ENCODE results near the gene ATG9B. TPM values are rescaled to one million over a fixed set of nuclear protein-coding genes. Genes with fewer than 3 reads are reported as not detected.

The ATG9B gene
- total RNA-seq, 4 donors from 2014 or later: 0.42 TPM; not detected in 3

DNA sequence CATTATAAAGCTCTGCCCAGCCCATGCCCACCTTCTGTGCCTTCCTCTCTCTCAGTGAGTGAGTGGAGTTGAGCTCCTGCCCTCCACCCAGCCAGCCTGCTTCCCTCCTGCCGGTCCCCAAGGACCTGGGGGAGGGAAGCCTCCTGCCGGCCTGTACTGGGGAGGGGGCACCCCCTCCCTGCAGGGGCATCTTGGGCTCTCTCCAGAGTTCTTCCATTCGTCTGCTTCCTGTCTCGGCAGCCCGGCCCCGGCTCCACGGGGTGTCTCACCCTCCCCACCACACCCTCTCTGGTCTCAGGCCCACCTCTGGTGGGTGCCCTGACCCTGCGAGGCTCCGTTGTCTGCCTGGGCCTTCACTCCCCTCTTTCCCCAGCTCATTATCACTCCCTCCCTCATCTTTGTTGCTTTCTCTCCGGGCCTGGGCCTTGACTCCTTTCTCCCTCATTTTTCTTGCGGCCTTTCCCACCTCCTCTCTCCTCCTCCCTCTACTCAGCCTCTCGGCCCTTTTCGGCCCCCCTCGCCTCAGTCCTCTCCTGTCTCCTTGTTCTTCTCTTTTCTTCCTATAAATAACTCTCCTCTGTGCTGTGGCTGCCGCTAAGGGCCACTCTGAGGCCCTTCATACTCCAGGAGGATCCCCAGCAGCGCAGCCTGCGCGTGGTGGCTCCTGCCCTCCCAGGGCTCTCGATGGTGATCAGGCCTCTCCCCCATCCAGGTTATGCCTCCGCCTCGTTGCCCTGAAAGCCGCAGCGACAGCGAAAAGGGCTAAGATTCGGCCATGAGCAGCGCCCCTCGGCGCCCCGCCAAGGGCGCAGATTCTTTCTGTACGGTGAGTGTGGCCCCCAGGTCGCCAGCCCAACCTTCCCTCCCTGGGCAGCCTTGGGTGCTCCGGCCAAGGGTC, 37.2 kb upstream of the ATG9B start:
- Histone ChIP-seq H3K9me3 (no peaks in the 10 kb centered on the region), H3K4me3 (peak overlapping the region; percentile 72 to 94 (median 90)), H3K27me3 (no peaks in the 10 kb centered on the region), H3K4me1 (peaks cover 56 to 68% (median 67%) of the 10 kb centered on the region in 4 donors), H3K27ac (replicated peaks in 1 of 4) (peak overlapping the region; percentile 92 to 95 (median 93)), H3K36me3 (peaks cover 21 to 29% (median 27%) of the 10 kb centered on the region in 4 donors)
- intact Hi-C loops (cut with DNase I): loop anchor here (5.0 kb wide), 2 partner anchors 34 to 51 kb away; partner anchors contain the start of gene ABCB8
- DNase-seq (ENCODE audit: extremely low spot score): no peak
- 54% methylated on average over 33 of the region's 33 CpGs for WGBS
- TF ChIP-seq POLR2AphosphoS5 (IDR thresholded peaks at IDR 0.05) (no peak), EP300 (IDR thresholded peaks at IDR 0.05) (no peak), POLR2A (IDR thresholded peaks at IDR 0.05; ENCODE audit: low read depth) (no peak)

DNA sequence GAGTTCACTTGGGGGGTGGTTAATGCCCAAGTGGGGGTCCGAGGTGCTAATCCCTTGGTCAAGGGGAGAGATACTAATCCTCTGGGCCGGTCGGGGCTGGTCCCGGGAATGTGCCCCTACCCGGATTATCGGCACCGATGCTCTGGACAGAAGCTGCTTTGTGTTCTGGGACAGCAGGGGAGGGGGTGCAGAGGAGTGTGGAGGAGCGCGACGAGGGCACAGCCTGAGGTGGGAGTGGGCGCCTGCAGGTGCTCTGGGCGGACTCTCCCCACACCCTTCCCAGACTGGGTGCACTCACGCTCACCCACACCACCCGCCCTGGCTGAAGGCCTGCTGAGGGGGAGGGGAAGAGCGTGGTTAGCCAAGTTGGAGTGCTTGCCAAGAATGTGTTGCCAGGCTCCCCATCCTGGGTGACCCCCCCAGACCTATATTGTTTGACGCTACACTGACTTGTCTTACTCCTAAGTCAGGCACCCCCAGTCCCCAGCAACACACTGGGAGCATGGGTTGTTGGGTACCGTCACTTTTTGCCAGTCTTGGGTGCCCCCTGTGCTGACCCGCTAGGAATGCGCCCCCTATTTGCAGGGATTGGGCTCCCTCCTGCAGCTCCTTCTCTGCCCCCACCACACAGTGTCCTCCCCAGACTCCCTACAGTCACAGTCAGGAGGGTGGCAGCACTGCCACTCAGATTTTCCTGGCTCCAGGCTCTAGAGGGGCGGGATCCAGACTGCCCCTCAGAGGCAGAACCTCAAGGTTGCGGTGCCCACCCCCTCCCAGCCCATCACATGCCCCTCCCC, 36.3 kb upstream of the ATG9B start:
- Histone ChIP-seq H3K9me3 (no peaks in the 10 kb centered on the region), H3K27ac (replicated peaks in 1 of 4) (peak overlapping the region; percentile 92 to 95 (median 93)), H3K4me1 (peaks cover 56 to 70% (median 68%) of the 10 kb centered on the region in 4 donors), H3K4me3 (peak overlapping the region; percentile 72 to 94 (median 90)), H3K27me3 (no peaks in the 10 kb centered on the region), H3K36me3 (peaks cover 13 to 21% (median 18%) of the 10 kb centered on the region in 4 donors)
- intact Hi-C loops (cut with DNase I): loop anchor here (5.0 kb wide), 2 partner anchors 33 to 52 kb away; partner anchors contain the start of gene ABCB8
- WGBS: 7% methylated on average over 18 of the region's 21 CpGs
- TF ChIP-seq, protein P1, sequence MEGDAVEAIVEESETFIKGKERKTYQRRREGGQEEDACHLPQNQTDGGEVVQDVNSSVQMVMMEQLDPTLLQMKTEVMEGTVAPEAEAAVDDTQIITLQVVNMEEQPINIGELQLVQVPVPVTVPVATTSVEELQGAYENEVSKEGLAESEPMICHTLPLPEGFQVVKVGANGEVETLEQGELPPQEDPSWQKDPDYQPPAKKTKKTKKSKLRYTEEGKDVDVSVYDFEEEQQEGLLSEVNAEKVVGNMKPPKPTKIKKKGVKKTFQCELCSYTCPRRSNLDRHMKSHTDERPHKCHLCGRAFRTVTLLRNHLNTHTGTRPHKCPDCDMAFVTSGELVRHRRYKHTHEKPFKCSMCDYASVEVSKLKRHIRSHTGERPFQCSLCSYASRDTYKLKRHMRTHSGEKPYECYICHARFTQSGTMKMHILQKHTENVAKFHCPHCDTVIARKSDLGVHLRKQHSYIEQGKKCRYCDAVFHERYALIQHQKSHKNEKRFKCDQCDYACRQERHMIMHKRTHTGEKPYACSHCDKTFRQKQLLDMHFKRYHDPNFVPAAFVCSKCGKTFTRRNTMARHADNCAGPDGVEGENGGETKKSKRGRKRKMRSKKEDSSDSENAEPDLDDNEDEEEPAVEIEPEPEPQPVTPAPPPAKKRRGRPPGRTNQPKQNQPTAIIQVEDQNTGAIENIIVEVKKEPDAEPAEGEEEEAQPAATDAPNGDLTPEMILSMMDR (IDR thresholded peaks at IDR 0.05): no peak
- no peak for TF ChIP-seq POLR2A (IDR thresholded peaks at IDR 0.05; ENCODE audit: low read depth)
- no peak for TF ChIP-seq EP300 (IDR thresholded peaks at IDR 0.05)
- peak; percentile 34 to 38 for TF ChIP-seq POLR2AphosphoS5 (IDR thresholded peaks at IDR 0.05)
- DNase-seq (ENCODE audit: extremely low spot score): no peak

DNA sequence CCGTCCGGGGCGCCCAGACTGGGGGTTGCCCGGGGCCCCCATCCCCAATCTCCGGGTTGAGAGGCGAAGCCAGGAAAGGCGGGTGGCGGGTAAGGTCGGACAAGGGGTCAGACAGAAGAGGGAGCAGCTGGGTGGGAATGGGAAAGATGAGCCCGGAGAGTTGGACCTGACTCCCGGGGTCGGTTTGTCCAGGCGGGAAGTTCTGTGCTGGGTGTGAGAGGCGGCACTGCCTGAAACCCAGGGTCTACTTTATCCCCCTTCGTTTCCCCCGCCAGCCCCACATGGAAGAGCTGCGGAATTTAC, 35.8 kb upstream of the ATG9B start:
- peaks cover 54 to 70% (median 68%) of the 10 kb centered on the region in 4 donors for H3K4me1 ChIP-seq
- no peak for DNase-seq (ENCODE audit: extremely low spot score)
- H3K4me3 ChIP-seq: peak overlapping the region; percentile 72 to 94 (median 90)
- WGBS: 2% methylated on average over 16 of the region's 17 CpGs
- intact Hi-C loops (cut with DNase I): loop anchor here (5.0 kb wide), 2 partner anchors 33 to 52 kb away; partner anchors contain the start of gene ABCB8
- peak overlapping the region; percentile 92 to 95 (median 93) for H3K27ac ChIP-seq (replicated peaks in 1 of 4)
- H3K36me3 ChIP-seq: peaks cover 8 to 15% (median 13%) of the 10 kb centered on the region in 4 donors
- H3K27me3 ChIP-seq: no peaks in the 10 kb centered on the region
- no peak for TF ChIP-seq POLR2AphosphoS5 (IDR thresholded peaks at IDR 0.05)
- no peak for TF ChIP-seq POLR2A (IDR thresholded peaks at IDR 0.05; ENCODE audit: low read depth)
- no peak for TF ChIP-seq EP300 (IDR thresholded peaks at IDR 0.05)
- TF ChIP-seq, protein P1 (IDR thresholded peaks at IDR 0.05): no peak
- H3K9me3 ChIP-seq: no peaks in the 10 kb centered on the region

DNA sequence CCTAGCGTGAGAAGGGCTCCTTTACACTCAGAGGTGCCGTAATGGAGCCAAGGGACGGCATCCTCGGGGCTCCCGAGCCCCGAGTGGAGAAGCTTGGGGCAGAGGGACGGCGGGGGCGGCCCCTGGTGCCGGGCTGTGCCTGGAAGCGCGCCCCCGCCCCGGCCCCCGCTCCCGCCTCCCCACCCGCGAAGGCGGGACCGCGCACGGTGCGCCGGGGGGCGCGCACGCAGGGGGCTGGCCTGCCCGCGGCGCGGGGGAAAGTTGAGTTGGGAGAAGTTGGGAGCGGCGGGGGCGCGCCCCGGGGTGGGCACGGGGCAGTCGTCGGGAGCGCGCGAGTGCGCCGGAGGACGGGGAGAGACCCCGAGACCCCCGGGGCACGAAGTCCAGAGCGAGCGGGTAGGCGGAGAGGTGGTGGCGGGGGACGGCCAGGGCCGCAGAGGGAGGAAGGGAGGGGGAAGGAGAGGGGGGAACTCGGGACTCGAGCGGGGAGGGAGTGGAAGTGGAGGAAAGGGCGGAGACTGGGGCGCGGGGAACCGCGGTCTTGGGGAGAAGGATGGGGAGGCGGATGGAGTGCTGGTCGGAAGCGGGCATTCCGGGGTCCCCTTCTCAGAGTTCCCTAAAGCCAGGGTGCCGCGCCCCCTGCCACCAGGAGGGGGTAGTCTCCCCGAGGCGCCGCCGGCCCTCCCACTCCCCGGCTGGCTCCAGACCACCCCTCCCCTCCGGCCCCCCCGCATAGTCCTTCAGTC, 35.2 kb upstream of the ATG9B start, which contains the start of gene SLC4A2:
TSS of gene SLC4A2 (plus strand) at position 223 of the 746 bp plus-strand sequence. CDS start 2,399 bp downstream, outside the sequence.
- intact Hi-C loops (cut with DNase I): loop anchor here (5.0 kb wide), 2 partner anchors 32 to 53 kb away; partner anchors contain the start of gene ABCB8
- Histone ChIP-seq H3K4me1 (peaks cover 53 to 70% (median 68%) of the 10 kb centered on the region in 4 donors), H3K9me3 (no peaks in the 10 kb centered on the region), H3K27me3 (no peaks in the 10 kb centered on the region), H3K27ac (replicated peaks in 1 of 4) (peak within 1 kb of the TSS; percentile 92 to 95 (median 93)), H3K4me3 (peak within 1 kb of the TSS; percentile 72 to 94 (median 90)), H3K36me3 (peaks cover 3 to 10% (median 8%) of the 10 kb centered on the region in 4 donors)
- no peak for TF ChIP-seq EP300 (IDR thresholded peaks at IDR 0.05)
- TF ChIP-seq POLR2AphosphoS5 (IDR thresholded peaks at IDR 0.05): peak; percentile 40 to 77
- TF ChIP-seq, protein P1 (IDR thresholded peaks at IDR 0.05): peak; percentile 38 to 52 (median 42)
- no peak for TF ChIP-seq POLR2A (IDR thresholded peaks at IDR 0.05; ENCODE audit: low read depth)
- 1% methylated on average over 42 of the region's 75 CpGs for WGBS
- peak; percentile 96 for DNase-seq (ENCODE audit: extremely low spot score)

Data from esophagus muscularis mucosa (tissue), 4 donors.